SK-N-SH (cell line): Measurements from ENCODE around the gene CFAP57. TPM values are rescaled to one million over a fixed set of nuclear protein-coding genes. Genes with fewer than 3 reads are reported as not detected.

Source experiments
- CTCF ChIA-PET: fragments of 300-600, 350-600 bp; formaldehyde crosslinking; extraction: SDS; loops from one replicate; lab custom pipeline; 2021; lab: Yijun Ruan, JAX
- POLR2A ChIA-PET: fragments of 350-600 bp; sonication (Branson Sonifier 250); formaldehyde crosslinking; extraction: SDS; loops from one replicate; lab custom pipeline; 2020; ENCODE audit warnings: antibody characterized with exemption, inconsistent platforms; lab: Yijun Ruan, JAX
- DNase-seq: peaks from one replicate; pipeline ENCODE4 v3.0.0; 2012
- H2AFZ ChIP-seq: fragments of 200-600 bp; sonication (generic); 2 replicates; pipeline ENCODE4 v1.8.1; 2016; ENCODE audit warnings: antibody characterized with exemption, mild to moderate bottlenecking, low read depth
- H3F3A ChIP-seq: fragments of 200-600 bp; sonication (generic); replicated peaks from 2 replicates; pipeline ENCODE3; 2016; ENCODE audit warnings: antibody characterized with exemption, mild to moderate bottlenecking; ENCODE audit not compliant: insufficient read depth
- H3K27ac ChIP-seq, 2 experiments: fragments of 200-500 bp in 1 of 2; fragments of 200-600 bp in 1 of 2; sonication (Bioruptor generic) in 1 of 2; sonication (generic), shearing (Covaris generic) in 1 of 2; 2 replicates each; pipeline versions ENCODE4 v1.5.1 to v1.6.1; 2014 to 2016; ENCODE audit warnings: low read depth in 2 of 2, inconsistent platforms in 1 of 2, low read length in 1 of 2, mild to moderate bottlenecking in 1 of 2, mixed read lengths in 1 of 2
- H3K27me3 ChIP-seq: fragments of 200-600 bp; sonication (generic), shearing (Covaris generic); 2 replicates; pipeline ENCODE4 v1.6.1; 2016; ENCODE audit warnings: mixed run types; ENCODE audit not compliant: insufficient read depth
- H3K36me3 ChIP-seq, 2 experiments: fragments of 200-500 bp in 1 of 2; fragments of 200-600 bp in 1 of 2; sonication (Bioruptor generic) in 1 of 2; sonication (generic) in 1 of 2; replicated peaks in 1 of 2; 2 replicates each; pipeline versions ENCODE3 to v1.5.1; 2014 to 2016; ENCODE audit warnings: low read length in 1 of 2, mild to moderate bottlenecking in 1 of 2; ENCODE audit not compliant: insufficient read depth in 2 of 2, control insufficient read depth in 1 of 2
- H3K4me1 ChIP-seq, 2 experiments: fragments of 200-500 bp in 1 of 2; fragments of 200-600 bp in 1 of 2; sonication (Bioruptor generic) in 1 of 2; sonication (generic), shearing (Covaris generic) in 1 of 2; 2 replicates each; pipeline versions ENCODE4 v1.5.1 to v1.6.1; 2014 to 2016; ENCODE audit warnings: low read depth in 1 of 2, low read length in 1 of 2, mixed run types in 1 of 2; ENCODE audit not compliant: insufficient read depth in 2 of 2, control insufficient read depth in 1 of 2
- H3K4me2 ChIP-seq: fragments of 200-600 bp; sonication (generic), shearing (Covaris generic); 2 replicates; pipeline ENCODE4 v1.6.1; 2017; ENCODE audit warnings: mixed run types
- H3K4me3 ChIP-seq, 2 experiments: fragments of 200-500 bp in 1 of 2; fragments of 200-600 bp in 1 of 2; sonication (Bioruptor generic) in 1 of 2; sonication (generic), shearing (Covaris generic) in 1 of 2; 2 replicates each; pipeline versions ENCODE4 v1.5.1 to v1.8.1; 2014 to 2016; ENCODE audit warnings: low read depth in 2 of 2, inconsistent platforms in 1 of 2, low read length in 1 of 2, mild to moderate bottlenecking in 1 of 2, mixed read lengths in 1 of 2, moderate library complexity in 1 of 2
- H3K79me2 ChIP-seq: fragments of 200-600 bp; sonication (generic); 2 replicates; pipeline ENCODE4 v1.8.1; 2017; ENCODE audit warnings: mild to moderate bottlenecking; ENCODE audit not compliant: insufficient read depth
- H3K9ac ChIP-seq: fragments of 200-600 bp; sonication (generic); 2 replicates; pipeline ENCODE4 v1.6.1; 2017; ENCODE audit warnings: mixed run types
- H3K9me2 ChIP-seq: fragments of 200-600 bp; sonication (generic); 2 replicates; pipeline ENCODE4 v1.6.1; 2017; ENCODE audit warnings: mixed run types
- H3K9me3 ChIP-seq: fragments of 200-600 bp; sonication (generic); 2 replicates; pipeline ENCODE4 v1.6.1; 2017; ENCODE audit warnings: mixed run types, mild to moderate bottlenecking, moderate library complexity
- H4K20me1 ChIP-seq: fragments of 200-600 bp; sonication (generic); 2 replicates; pipeline ENCODE4 v1.6.1; 2017; ENCODE audit warnings: mild to moderate bottlenecking, mixed run types; ENCODE audit not compliant: insufficient read depth
- EP300 ChIP-seq, 2 experiments: IDR thresholded peaks; 2 replicates each; pipeline versions ENCODE4 v1.4.0 to v1.6.1; 2012; ENCODE audit warnings: borderline replicate concordance in 1 of 2, low read depth in 1 of 2, low read length in 1 of 2
- FOXJ3 ChIP-seq: sonication (generic); formaldehyde crosslinking; IDR thresholded peaks from 2 replicates; pipeline ENCODE4 v1.5.1; 2020; ENCODE audit warnings: mild to moderate bottlenecking, missing genetic modification reagents
- FOXM1 ChIP-seq: IDR thresholded peaks from 2 replicates; pipeline ENCODE4 v1.4.0; 2012; ENCODE audit warnings: low read depth, mild to moderate bottlenecking
- GATA2 ChIP-seq: sonication (generic); formaldehyde crosslinking; IDR thresholded peaks from 2 replicates; pipeline ENCODE4 v1.5.0; 2020; ENCODE audit warnings: mild to moderate bottlenecking, missing genetic modification reagents
- JUND ChIP-seq: IDR thresholded peaks from 2 replicates; pipeline ENCODE4 v1.4.0; 2012
- MEF2A ChIP-seq: IDR thresholded peaks from 2 replicates; pipeline ENCODE4 v1.4.0; 2012; ENCODE audit warnings: low read depth, borderline replicate concordance
- SMC3 ChIP-seq: IDR thresholded peaks from 2 replicates; pipeline ENCODE4 v1.6.1; 2012; ENCODE audit warnings: low read depth, low read length, improper control_type of control experiment
- TAF1 ChIP-seq: IDR thresholded peaks from 2 replicates; pipeline ENCODE4 v1.6.1; 2012; ENCODE audit warnings: low read depth, mild to moderate bottlenecking, low read length, moderate library complexity, borderline replicate concordance
- WGBS: methylation state at CpG from one replicate; pipeline ENCODE4 v1.1.6; 2017; ENCODE audit warnings: low lambda C conversion rate; 5-methylcytosine and 5-hydroxymethylcytosine counted together
- polyA plus RNA-seq, 3 experiments: library from polyadenylated mRNA; depleted of rRNA; stranded (reverse); fragments of >200 nt; gene quantifications; 2 replicates each; pipeline ENCODE4 v1.2.3, GENCODE V29; 2012
- TF ChIP-seq, protein P1 (sequence below): fragments of 200-600 bp; sonication (generic); IDR thresholded peaks from 2 replicates; pipeline ENCODE4 v1.6.1; 2017; ENCODE audit warnings: antibody characterized with exemption, mild to moderate bottlenecking, moderate library complexity
- TF ChIP-seq, protein P2 (sequence below): IDR thresholded peaks from 2 replicates; pipeline ENCODE4 v1.6.1; 2012; ENCODE audit warnings: mild to moderate bottlenecking, low read depth, low read length, moderate library complexity
- TF ChIP-seq, protein P3 (sequence below): IDR thresholded peaks from 2 replicates; pipeline ENCODE4 v1.4.0; 2012; ENCODE audit warnings: low read depth, borderline replicate concordance

Gene CFAP57
- polyA plus RNA-seq, 1 of the 3 experiments (the other 2 are of a cell fraction) = 0.36 TPM

DNA sequence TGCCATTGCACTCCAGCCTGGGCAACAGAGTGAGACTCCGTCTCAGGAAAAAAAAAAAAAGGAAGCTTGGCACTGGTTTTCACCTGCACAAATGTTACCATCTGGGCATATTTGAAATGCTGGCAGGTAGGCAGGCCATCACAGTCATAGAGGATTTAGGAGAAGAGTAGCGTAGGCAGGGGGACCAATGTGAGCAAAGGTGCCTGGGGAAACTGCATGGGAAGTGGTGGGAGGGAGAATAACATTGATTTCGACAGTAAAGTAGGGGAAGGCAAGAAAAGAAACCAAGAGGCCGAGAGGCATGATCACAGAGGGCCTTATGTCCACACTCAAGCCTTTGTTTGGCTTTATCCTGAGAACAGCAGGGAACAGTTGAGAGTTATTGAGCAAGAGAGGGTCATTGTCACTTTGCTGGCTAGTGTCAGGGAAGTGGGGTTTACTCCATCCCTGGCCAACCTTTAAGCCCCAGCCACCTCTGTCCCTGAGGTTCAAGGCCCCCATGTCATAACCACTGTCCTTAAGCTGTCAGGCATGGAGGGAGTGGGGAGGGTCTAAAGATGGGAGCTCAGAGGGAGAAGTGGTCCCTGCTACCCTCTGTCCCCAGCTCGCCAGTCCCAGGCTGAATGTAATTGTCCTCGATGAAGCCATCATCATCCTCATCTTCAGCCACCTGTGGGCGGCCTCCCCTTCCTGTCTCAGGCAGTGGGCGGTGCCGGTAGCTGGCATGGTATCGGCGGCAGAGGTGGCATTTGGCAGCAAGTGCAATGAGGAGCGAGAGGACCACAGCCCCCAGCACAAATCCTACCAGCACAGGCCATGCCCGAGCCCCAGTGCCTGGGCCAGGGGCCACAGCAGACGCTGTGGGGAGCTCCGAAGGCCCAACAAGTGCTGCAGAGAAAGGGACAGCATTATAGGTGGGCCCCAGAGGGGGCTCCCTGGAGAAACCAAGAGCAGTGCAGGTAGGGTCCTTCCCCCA is 110.4 kb downstream of the CFAP57 start:
- Histone ChIP-seq H3F3A (no peaks in the 10 kb centered on the region), H3K9me2 (no peaks in the 10 kb centered on the region), H3K4me1 (no peaks in the 10 kb centered on the region), H3K27ac (no peak overlapping the region), H3K4me3 (no peak overlapping the region), H2AFZ (no peak overlapping the region), H3K36me3 (no peaks in the 10 kb centered on the region), H4K20me1 (no peaks in the 10 kb centered on the region), H3K9me3 (no peaks in the 10 kb centered on the region), H3K9ac (no peak overlapping the region), H3K27me3 (peaks cover 2% of the 10 kb centered on the region; the same call in 1 of the 2 replicates), H3K79me2 (no peaks in the 10 kb centered on the region), H3K4me2 (no peak overlapping the region)
- ChIA-PET POLR2A (interaction anchor here (0.6 kb wide), 1 partner anchor 304 kb away, joined by 3 read pairs; no protein-coding TSS in a partner anchor), CTCF (interaction anchor here (1.4 kb wide), 1 partner anchor 56 kb away, joined by 5 read pairs; no protein-coding TSS in a partner anchor)
- TF ChIP-seq, protein P1, sequence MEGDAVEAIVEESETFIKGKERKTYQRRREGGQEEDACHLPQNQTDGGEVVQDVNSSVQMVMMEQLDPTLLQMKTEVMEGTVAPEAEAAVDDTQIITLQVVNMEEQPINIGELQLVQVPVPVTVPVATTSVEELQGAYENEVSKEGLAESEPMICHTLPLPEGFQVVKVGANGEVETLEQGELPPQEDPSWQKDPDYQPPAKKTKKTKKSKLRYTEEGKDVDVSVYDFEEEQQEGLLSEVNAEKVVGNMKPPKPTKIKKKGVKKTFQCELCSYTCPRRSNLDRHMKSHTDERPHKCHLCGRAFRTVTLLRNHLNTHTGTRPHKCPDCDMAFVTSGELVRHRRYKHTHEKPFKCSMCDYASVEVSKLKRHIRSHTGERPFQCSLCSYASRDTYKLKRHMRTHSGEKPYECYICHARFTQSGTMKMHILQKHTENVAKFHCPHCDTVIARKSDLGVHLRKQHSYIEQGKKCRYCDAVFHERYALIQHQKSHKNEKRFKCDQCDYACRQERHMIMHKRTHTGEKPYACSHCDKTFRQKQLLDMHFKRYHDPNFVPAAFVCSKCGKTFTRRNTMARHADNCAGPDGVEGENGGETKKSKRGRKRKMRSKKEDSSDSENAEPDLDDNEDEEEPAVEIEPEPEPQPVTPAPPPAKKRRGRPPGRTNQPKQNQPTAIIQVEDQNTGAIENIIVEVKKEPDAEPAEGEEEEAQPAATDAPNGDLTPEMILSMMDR = no peak
- TF ChIP-seq FOXM1 (no peak), SMC3 (no peak), EP300 (IDR thresholded peaks at IDR 0.05; ENCODE audit: borderline replicate concordance in 1 of 2, low read depth in 1 of 2, low read length in 1 of 2) (no peak), GATA2 (CRISPR knock-in tag) (no peak), MEF2A (no peak)
- TF ChIP-seq, protein P2, sequence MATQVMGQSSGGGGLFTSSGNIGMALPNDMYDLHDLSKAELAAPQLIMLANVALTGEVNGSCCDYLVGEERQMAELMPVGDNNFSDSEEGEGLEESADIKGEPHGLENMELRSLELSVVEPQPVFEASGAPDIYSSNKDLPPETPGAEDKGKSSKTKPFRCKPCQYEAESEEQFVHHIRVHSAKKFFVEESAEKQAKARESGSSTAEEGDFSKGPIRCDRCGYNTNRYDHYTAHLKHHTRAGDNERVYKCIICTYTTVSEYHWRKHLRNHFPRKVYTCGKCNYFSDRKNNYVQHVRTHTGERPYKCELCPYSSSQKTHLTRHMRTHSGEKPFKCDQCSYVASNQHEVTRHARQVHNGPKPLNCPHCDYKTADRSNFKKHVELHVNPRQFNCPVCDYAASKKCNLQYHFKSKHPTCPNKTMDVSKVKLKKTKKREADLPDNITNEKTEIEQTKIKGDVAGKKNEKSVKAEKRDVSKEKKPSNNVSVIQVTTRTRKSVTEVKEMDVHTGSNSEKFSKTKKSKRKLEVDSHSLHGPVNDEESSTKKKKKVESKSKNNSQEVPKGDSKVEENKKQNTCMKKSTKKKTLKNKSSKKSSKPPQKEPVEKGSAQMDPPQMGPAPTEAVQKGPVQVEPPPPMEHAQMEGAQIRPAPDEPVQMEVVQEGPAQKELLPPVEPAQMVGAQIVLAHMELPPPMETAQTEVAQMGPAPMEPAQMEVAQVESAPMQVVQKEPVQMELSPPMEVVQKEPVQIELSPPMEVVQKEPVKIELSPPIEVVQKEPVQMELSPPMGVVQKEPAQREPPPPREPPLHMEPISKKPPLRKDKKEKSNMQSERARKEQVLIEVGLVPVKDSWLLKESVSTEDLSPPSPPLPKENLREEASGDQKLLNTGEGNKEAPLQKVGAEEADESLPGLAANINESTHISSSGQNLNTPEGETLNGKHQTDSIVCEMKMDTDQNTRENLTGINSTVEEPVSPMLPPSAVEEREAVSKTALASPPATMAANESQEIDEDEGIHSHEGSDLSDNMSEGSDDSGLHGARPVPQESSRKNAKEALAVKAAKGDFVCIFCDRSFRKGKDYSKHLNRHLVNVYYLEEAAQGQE = no peak
- WGBS = 71% methylated on average over 12 of the region's 15 CpGs
- no peak for DNase-seq

DNA sequence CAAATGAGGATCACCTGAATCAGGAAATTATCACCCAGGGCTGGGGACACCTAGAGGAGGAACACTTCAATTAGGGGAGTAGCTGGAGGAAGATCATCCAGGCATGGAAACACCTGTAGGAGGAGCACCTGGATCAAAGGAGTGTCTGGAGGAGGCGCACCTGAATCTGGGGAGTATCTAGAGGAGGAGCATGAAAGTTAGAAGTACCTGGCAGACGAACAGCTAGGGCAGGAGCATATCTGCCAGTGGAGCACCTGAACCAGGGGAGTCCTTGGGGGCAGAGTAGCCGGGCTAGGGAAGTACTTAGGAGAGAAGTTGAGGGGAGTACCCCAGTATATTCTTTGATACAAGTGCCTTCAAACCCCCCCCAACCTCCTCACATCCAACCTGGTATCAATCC is 111.9 kb downstream of the CFAP57 start:
- H3K9me3 ChIP-seq = no peaks in the 10 kb centered on the region
- H3K4me1 ChIP-seq = no peaks in the 10 kb centered on the region; a peak in 1 of 4 replicates
- H3K27me3 ChIP-seq = peaks cover 14% of the 10 kb centered on the region; the same call in 1 of the 2 replicates
- no peak overlapping the region for H3K4me2 ChIP-seq
- POLR2A ChIA-PET = no interaction called here
- WGBS = 82% methylated on average over 3 of the region's 3 CpGs
- no peaks in the 10 kb centered on the region for H4K20me1 ChIP-seq
- DNase-seq = no peak
- H2AFZ ChIP-seq = no peak overlapping the region
- H3K36me3 ChIP-seq = no peaks in the 10 kb centered on the region
- no peaks in the 10 kb centered on the region for H3F3A ChIP-seq
- CTCF ChIA-PET = no interaction called here
- no peaks in the 10 kb centered on the region for H3K79me2 ChIP-seq
- H3K9ac ChIP-seq = no peak overlapping the region
- H3K27ac ChIP-seq = no peak overlapping the region
- H3K4me3 ChIP-seq = no peak overlapping the region
- H3K9me2 ChIP-seq = no peaks in the 10 kb centered on the region
- TF ChIP-seq FOXJ3 (CRISPR knock-in tag) = no peak
- TF ChIP-seq, protein P2 = no peak
- TF ChIP-seq, protein P3, sequence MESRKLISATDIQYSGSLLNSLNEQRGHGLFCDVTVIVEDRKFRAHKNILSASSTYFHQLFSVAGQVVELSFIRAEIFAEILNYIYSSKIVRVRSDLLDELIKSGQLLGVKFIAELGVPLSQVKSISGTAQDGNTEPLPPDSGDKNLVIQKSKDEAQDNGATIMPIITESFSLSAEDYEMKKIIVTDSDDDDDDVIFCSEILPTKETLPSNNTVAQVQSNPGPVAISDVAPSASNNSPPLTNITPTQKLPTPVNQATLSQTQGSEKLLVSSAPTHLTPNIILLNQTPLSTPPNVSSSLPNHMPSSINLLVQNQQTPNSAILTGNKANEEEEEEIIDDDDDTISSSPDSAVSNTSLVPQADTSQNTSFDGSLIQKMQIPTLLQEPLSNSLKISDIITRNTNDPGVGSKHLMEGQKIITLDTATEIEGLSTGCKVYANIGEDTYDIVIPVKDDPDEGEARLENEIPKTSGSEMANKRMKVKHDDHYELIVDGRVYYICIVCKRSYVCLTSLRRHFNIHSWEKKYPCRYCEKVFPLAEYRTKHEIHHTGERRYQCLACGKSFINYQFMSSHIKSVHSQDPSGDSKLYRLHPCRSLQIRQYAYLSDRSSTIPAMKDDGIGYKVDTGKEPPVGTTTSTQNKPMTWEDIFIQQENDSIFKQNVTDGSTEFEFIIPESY = no peak
- no peak for TF ChIP-seq JUND
- TF ChIP-seq TAF1 = no peak
